GM12891 (cell line): Measurements from ENCODE around the gene FLT3LG. TPM values are rescaled to one million over a fixed set of nuclear protein-coding genes. Genes with fewer than 3 reads are reported as not detected.

ENCODE experiments used
- DNase-seq: peaks from one replicate; pipeline ENCODE4 v3.0.0; 2011; ENCODE audit warnings: low spot score; ENCODE audit not compliant: insufficient read length
- FAIRE-seq: peaks from 2 replicates; lab custom pipeline; 2011; peaks lifted over from hg19 to GRCh38; lab: Jason Lieb, UNC
- PAX5 ChIP-seq: IDR thresholded peaks from 2 replicates; pipeline ENCODE4 v1.6.1; 2011; ENCODE audit warnings: low read length, moderate library complexity, mild to moderate bottlenecking; ENCODE audit not compliant: insufficient read depth, severe bottlenecking
- POLR2A ChIP-seq: IDR thresholded peaks from 2 replicates; pipeline ENCODE4 v1.6.1; 2011; ENCODE audit warnings: low read depth, low read length, control low read depth
- POLR2AphosphoS5 ChIP-seq: IDR thresholded peaks from 2 replicates; pipeline ENCODE4 v1.6.1; 2011; ENCODE audit warnings: low read depth, low read length, control low read depth
- POU2F2 ChIP-seq: IDR thresholded peaks from 2 replicates; pipeline ENCODE4 v1.6.1; 2011; ENCODE audit warnings: low read depth, mild to moderate bottlenecking, control low read depth, low read length, moderate library complexity
- SPI1 ChIP-seq: IDR thresholded peaks from 2 replicates; pipeline ENCODE4 v1.6.1; 2011; ENCODE audit warnings: low read depth, low read length, control low read depth
- TAF1 ChIP-seq: IDR thresholded peaks from 2 replicates; pipeline ENCODE4 v1.6.1; 2011; ENCODE audit warnings: low read depth, low read length, control low read depth
- polyA plus RNA-seq: library from polyadenylated mRNA; unstranded; fragments of >200 nt; gene quantifications from one replicate; pipeline ENCODE4 v1.2.1, GENCODE V29; 2012; ENCODE audit warnings: low read depth, missing spikeins, inconsistent platforms; ENCODE audit not compliant: missing spikeins

The FLT3LG gene
- 6.8 TPM for polyA plus RNA-seq

DNA sequence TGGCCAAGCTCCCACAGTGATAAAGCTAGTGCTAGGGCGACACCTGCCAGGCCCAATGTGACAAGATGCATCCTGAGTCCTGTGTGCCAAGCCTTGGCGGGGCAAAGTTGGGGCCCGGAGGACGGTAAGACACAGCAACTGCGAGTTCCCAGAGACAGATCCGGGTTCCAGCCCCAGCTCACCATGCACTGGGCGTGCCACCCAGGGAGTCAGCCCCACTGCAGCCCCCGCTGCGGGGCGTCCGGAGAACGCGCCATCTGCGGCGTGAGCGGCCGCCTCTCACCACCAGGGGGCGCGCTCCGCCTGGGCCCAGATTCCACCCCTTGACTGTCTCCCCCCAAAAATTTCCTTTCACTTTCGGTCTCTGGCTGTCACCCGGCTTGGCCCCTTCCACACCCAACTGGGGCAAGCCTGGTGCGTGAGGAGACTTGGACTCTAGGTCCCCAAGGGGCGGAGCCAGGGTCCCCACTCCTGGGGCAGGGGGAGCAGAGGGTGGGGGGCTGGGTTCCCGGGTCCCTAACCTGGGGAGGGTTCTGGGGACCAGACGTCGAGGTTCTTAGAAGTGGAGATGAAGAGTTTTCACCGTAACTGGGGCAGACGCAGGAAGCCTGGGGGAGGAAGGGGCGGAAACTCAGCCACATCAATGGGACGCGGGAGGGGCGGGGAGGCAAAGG is at the start of gene FLT3LG:
FLT3LG (plus strand) TSS at position 348 of the 674 bp plus-strand sequence. CDS start 425 bp downstream, outside the sequence.
- DNase-seq (peak; percentile 97), FAIRE-seq (peak; percentile 85)
- no peak for TF ChIP-seq POLR2AphosphoS5
- peak; percentile 17 for TF ChIP-seq PAX5
- no peak for TF ChIP-seq SPI1

GRCh38 chr19:49425178-49425577 is 48.8 kb upstream of the FLT3LG start, which contains the start of gene GFY:
GFY (plus strand) TSS chr19:49425388; CDS start chr19:49426431, 1,043 bp downstream.
- FAIRE-seq = no peak
- TF ChIP-seq POU2F2 (no peak), POLR2A (no peak), SPI1 (no peak), TAF1 (no peak), POLR2AphosphoS5 (no peak), PAX5 (no peak)
- DNase-seq = no peak

- FAIRE-seq = no peak
- DNase-seq = no peak
- TF ChIP-seq TAF1 (no peak), PAX5 (no peak), POLR2A (no peak), POLR2AphosphoS5 (no peak), POU2F2 (no peak), SPI1 (no peak)
Measured at GRCh38 chr19:49425922-49426592, 48.0 kb upstream of the FLT3LG start.

GRCh38 chr19:49427339-49427738 is 46.7 kb upstream of the FLT3LG start:
- TF ChIP-seq SPI1 (no peak), POU2F2 (no peak), POLR2AphosphoS5 (no peak), TAF1 (no peak), PAX5 (no peak), POLR2A (no peak)
- FAIRE-seq (no peak), DNase-seq (no peak)

DNA sequence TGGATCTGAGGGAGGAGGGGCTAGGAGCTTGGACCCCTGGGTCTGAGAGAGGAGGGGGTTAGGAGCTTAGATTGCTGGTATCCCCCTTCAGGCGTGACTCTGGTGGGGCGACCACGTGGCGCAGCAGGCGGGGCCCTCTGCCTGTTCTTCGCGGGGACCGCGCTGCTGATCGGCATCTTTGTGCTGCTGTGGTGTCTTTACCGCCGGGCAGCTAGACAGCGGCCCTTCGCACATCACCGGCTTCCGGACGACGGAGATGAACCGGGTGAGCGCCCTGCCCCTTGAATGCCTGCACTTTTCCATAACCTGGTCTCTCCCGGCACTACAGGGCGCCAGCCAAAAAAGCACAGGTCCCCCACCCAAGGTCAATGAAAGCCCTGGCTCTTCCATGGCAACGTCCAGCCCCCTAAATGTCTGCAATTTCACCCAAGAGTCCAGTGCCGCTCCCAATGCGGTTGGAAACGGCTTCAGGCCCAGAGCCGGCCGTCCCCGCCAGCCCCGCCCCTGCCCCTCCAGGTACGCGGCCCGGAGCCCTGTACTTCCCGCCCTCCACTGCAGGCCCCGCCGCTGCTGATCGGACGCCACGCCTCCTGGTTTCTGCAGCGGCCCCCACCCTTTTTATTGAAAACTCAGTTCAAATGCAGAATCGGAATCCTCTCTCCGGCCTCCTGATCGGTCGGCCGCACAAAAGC is 46.0 kb upstream of the FLT3LG start:
- DNase-seq (no peak), FAIRE-seq (peak; percentile 83)
- TF ChIP-seq POLR2A (no peak), SPI1 (no peak), PAX5 (no peak), POLR2AphosphoS5 (no peak), TAF1 (no peak), POU2F2 (no peak)

- DNase-seq (no peak), FAIRE-seq (no peak)
- no peak for TF ChIP-seq TAF1
- no peak for TF ChIP-seq POLR2A
- TF ChIP-seq POU2F2 = no peak
- no peak for TF ChIP-seq PAX5
- TF ChIP-seq POLR2AphosphoS5 = no peak
- no peak for TF ChIP-seq SPI1
Measured at GRCh38 chr19:49428547-49429451, 45.2 kb upstream of the FLT3LG start.

- FAIRE-seq (no peak), DNase-seq (no peak)
- TF ChIP-seq SPI1 (no peak), POLR2AphosphoS5 (no peak), POU2F2 (no peak), POLR2A (no peak), TAF1 (no peak), PAX5 (no peak)
Measured at GRCh38 chr19:49430172-49430677, 43.8 kb upstream of the FLT3LG start.

- no peak for TF ChIP-seq POLR2AphosphoS5
- no peak for TF ChIP-seq SPI1
- TF ChIP-seq POU2F2 = no peak
- TF ChIP-seq PAX5 = no peak
- no peak for TF ChIP-seq TAF1
- no peak for TF ChIP-seq POLR2A
- FAIRE-seq (peak; percentile 80), DNase-seq (no peak)
Measured at GRCh38 chr19:49430678-49431329, 43.2 kb upstream of the FLT3LG start.
